ENCODE data around the gene COL18A1. TPM values are rescaled to one million over a fixed set of nuclear protein-coding genes. Genes with fewer than 3 reads are reported as not detected.
A peak's percentile ranks its signal among the peaks of the same experiment; 100 is the strongest.

Gene COL18A1
- total and polyA plus RNA-seq, 9 of the 15 experiments (the other 6 are each of a cell fraction or from before 2014, with no cell fraction given): 0.14 to 16.4 (median 2.0) TPM

DNA sequence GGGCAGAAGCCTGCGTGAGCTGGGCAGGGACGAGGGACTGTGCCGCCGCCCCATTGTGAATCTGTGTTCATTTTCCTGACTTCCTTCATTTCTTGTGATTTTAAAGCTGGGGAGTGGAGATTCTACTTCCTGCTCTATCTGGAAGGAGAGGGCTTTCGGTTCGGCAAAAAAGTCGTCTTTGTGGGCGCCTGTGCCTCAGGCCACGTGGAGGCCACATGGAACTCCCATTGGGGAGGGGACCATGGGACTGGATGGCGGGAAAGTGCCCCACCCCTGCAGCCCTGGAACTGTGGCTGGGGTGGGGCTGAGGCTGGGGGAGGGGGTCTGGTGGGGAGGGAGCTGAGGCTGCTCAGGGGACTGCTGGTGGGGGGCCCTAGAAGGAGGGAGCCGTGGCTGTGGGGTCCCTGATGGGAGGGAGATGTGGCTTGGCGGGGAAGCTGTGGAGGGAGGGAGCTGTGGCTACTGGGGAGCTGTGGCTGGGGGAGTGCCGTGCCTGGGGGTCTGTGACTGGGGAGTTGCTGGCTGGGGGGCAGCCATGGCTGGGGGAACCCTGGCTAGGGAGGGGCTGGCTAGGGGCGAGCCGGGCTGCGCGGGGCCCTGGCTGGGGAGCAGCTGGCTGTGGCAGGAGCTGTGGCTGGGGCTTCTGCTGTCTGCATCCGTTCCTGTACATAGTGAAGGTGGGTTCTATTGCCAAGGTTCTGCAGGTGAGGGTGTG, 31.5 kb downstream of the COL18A1 start (continued):
- TF ChIP-seq, protein P1, sequence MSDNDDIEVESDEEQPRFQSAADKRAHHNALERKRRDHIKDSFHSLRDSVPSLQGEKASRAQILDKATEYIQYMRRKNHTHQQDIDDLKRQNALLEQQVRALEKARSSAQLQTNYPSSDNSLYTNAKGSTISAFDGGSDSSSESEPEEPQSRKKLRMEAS (CRISPR knock-in tag; IDR thresholded peaks at IDR 0.05): peak; percentile 28; the same call in 1 of the 2 replicates
- TF ChIP-seq KDM1A (IDR thresholded peaks at IDR 0.05) (no peak), ESRRB (CRISPR knock-in tag; IDR thresholded peaks at IDR 0.05; ENCODE audit: borderline replicate concordance) (no peak), MTA3 (IDR thresholded peaks at IDR 0.05; ENCODE audit: borderline replicate concordance) (no peak), PHTF2 (CRISPR knock-in tag; IDR thresholded peaks at IDR 0.05) (no peak), E2F6 (IDR thresholded peaks at IDR 0.05; ENCODE audit: borderline replicate concordance in 1 of 2, extremely low read depth in 1 of 2, insufficient read depth in 1 of 2, insufficient read length in 1 of 2, low read depth in 1 of 2, low read length in 1 of 2, poor library complexity in 1 of 2, severe bottlenecking in 1 of 2) (peak in 1 of 2 experiments; percentile 38), CHD1 (IDR thresholded peaks at IDR 0.05; ENCODE audit: low read length) (no peak), NFE2 (IDR thresholded peaks at IDR 0.05; ENCODE audit: low read depth) (no peak), ZNF780A (CRISPR knock-in tag; IDR thresholded peaks at IDR 0.05) (no peak), POLR2B (IDR thresholded peaks at IDR 0.05; ENCODE audit: low read depth, partially characterized antibody) (no peak), RCOR1 (IDR thresholded peaks at IDR 0.05; ENCODE audit: borderline replicate concordance in 1 of 2, low read depth in 2 of 2, low read length in 2 of 2) (no peak)
- TF ChIP-seq, protein P2, sequence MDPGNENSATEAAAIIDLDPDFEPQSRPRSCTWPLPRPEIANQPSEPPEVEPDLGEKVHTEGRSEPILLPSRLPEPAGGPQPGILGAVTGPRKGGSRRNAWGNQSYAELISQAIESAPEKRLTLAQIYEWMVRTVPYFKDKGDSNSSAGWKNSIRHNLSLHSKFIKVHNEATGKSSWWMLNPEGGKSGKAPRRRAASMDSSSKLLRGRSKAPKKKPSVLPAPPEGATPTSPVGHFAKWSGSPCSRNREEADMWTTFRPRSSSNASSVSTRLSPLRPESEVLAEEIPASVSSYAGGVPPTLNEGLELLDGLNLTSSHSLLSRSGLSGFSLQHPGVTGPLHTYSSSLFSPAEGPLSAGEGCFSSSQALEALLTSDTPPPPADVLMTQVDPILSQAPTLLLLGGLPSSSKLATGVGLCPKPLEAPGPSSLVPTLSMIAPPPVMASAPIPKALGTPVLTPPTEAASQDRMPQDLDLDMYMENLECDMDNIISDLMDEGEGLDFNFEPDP (CRISPR knock-in tag; IDR thresholded peaks at IDR 0.05): no peak
